Trophoblast cell (in vitro differentiated cells and primary cell): ENCODE data around the gene AIG1.

Source experiments
- DNase-seq, 2 donors: peaks; one replicate each; pipeline ENCODE4 v3.0.0-alpha.2; 2016
- H2AFZ ChIP-seq: 2 replicates; pipeline ENCODE4 v1.6.1; 2013; ENCODE audit warnings: low read length, moderate library complexity, mild to moderate bottlenecking; ENCODE audit not compliant: insufficient read depth, poor library complexity
- H2AK5ac ChIP-seq: 2 replicates; pipeline ENCODE4 v1.6.1; 2013; ENCODE audit warnings: mild to moderate bottlenecking, low read length
- H2BK120ac ChIP-seq: 2 replicates; pipeline ENCODE4 v1.6.1; 2013; ENCODE audit warnings: low read length, mild to moderate bottlenecking, moderate library complexity; ENCODE audit not compliant: insufficient read depth, poor library complexity
- H2BK12ac ChIP-seq: 2 replicates; pipeline ENCODE4 v1.6.1; 2013; ENCODE audit warnings: mild to moderate bottlenecking, low read length, moderate library complexity
- H2BK5ac ChIP-seq: 2 replicates; pipeline ENCODE4 v1.6.1; 2013; ENCODE audit warnings: low read length, low read depth, moderate library complexity, mild to moderate bottlenecking; ENCODE audit not compliant: poor library complexity
- H3K14ac ChIP-seq: 2 replicates; pipeline ENCODE4 v1.6.1; 2013; ENCODE audit warnings: mild to moderate bottlenecking, low read length
- H3K18ac ChIP-seq: 2 replicates; pipeline ENCODE4 v1.6.1; 2013; ENCODE audit warnings: mild to moderate bottlenecking, low read length
- H3K23ac ChIP-seq: 2 replicates; pipeline ENCODE4 v1.6.1; 2013; ENCODE audit warnings: low read length
- H3K27ac ChIP-seq: 2 replicates; pipeline ENCODE4 v1.5.1; 2013; ENCODE audit warnings: low read depth, mild to moderate bottlenecking, inconsistent platforms, low read length, moderate library complexity
- H3K27me3 ChIP-seq: 2 replicates; pipeline ENCODE4 v1.6.1; 2013; ENCODE audit warnings: inconsistent platforms, mild to moderate bottlenecking, low read length, moderate library complexity; ENCODE audit not compliant: insufficient read depth
- H3K36me3 ChIP-seq, 2 experiments: 1 replicate in 1 of 2; 2 replicates in 1 of 2; pipeline ENCODE4 v1.6.1; 2013; ENCODE audit warnings: low read length in 2 of 2, mild to moderate bottlenecking in 2 of 2, moderate library complexity in 1 of 2; ENCODE audit not compliant: insufficient read depth in 2 of 2, control insufficient read depth in 1 of 2
- H3K4ac ChIP-seq: 2 replicates; pipeline ENCODE4 v1.6.1; 2013; ENCODE audit warnings: low read depth, mild to moderate bottlenecking, low read length, moderate library complexity
- H3K4me1 ChIP-seq, 2 experiments: 1 replicate in 1 of 2; 2 replicates in 1 of 2; pipeline ENCODE4 v1.6.1; 2013; ENCODE audit warnings: low read length in 2 of 2, mild to moderate bottlenecking in 2 of 2, moderate library complexity in 1 of 2; ENCODE audit not compliant: insufficient read depth in 2 of 2, control insufficient read depth in 1 of 2
- H3K4me2 ChIP-seq: 2 replicates; pipeline ENCODE4 v1.6.1; 2013; ENCODE audit warnings: inconsistent platforms, mild to moderate bottlenecking, low read length, moderate library complexity
- H3K4me3 ChIP-seq: 2 replicates; pipeline ENCODE4 v1.5.1; 2013; ENCODE audit warnings: mild to moderate bottlenecking, low read depth, low read length, inconsistent platforms
- H3K79me1 ChIP-seq: one replicate; pipeline ENCODE4 v1.6.1; 2013; ENCODE audit warnings: low read length
- H3K79me2 ChIP-seq: 2 replicates; pipeline ENCODE4 v1.6.1; 2013; ENCODE audit warnings: low read length, mild to moderate bottlenecking; ENCODE audit not compliant: control insufficient read depth, insufficient read depth, poor library complexity
- H3K9ac ChIP-seq: 2 replicates; pipeline ENCODE4 v1.6.1; 2013; ENCODE audit warnings: mild to moderate bottlenecking, low read length
- H3K9me3 ChIP-seq: 2 replicates; pipeline ENCODE4 v1.6.1; 2013; ENCODE audit warnings: low read depth, mild to moderate bottlenecking, control low read depth, inconsistent platforms, low read length; ENCODE audit not compliant: insufficient read depth
- H4K12ac ChIP-seq: 2 replicates; pipeline ENCODE4 v1.6.1; 2013; ENCODE audit warnings: low read depth, mild to moderate bottlenecking, low read length, moderate library complexity
- H4K8ac ChIP-seq: 2 replicates; pipeline ENCODE4 v1.6.1; 2013; ENCODE audit warnings: low read depth, mild to moderate bottlenecking, low read length, moderate library complexity
- H4K91ac ChIP-seq: one replicate; pipeline ENCODE4 v1.6.1; 2013; ENCODE audit warnings: low read depth, mild to moderate bottlenecking, low read length, moderate library complexity
- WGBS: extraction: QIAGEN DNeasy Blood & Tissue Kit; methylation state at CpG from one replicate; pipeline ENCODE4 v1.1.7; 2013; ENCODE audit warnings: missing lambda C conversion rate; ENCODE audit not compliant: insufficient read length, insufficient coverage; ENCODE audit errors: extremely low coverage; 5-methylcytosine and 5-hydroxymethylcytosine counted together

The AIG1 gene

DNA sequence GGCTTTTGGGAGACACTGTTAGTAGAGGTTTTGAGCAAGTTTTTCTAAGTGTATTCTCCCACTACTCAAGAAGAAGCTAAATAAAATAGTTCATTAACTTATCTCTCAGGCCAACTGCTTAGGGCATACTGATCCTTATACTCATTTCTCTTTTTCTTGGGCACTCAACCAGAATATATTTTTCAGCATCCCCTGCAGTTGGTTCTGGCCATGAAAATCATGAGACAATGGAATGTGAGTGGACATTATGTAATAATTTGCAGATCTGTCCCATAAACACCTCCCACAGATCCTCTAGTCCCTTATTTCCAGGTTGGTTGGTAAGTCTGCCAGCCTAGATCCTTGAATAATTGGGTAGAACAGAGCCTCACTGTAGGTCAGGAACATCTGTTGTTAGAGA, 136.7 kb downstream of the AIG1 start:
- H3K27me3 ChIP-seq: no peaks in the 10 kb centered on the region
- H3K79me1 ChIP-seq: no peaks in the 10 kb centered on the region
- no peak overlapping the region for H2BK5ac ChIP-seq
- no peak overlapping the region for H3K23ac ChIP-seq
- H3K4ac ChIP-seq: no peak overlapping the region
- no peak overlapping the region for H4K91ac ChIP-seq
- H2AK5ac ChIP-seq: no peak overlapping the region
- H3K4me2 ChIP-seq: no peak overlapping the region
- no peak overlapping the region for H4K12ac ChIP-seq
- no peak overlapping the region for H3K27ac ChIP-seq
- no peak overlapping the region for H3K4me3 ChIP-seq
- H4K8ac ChIP-seq: no peak overlapping the region
- H3K9ac ChIP-seq: no peak overlapping the region
- no peaks in the 10 kb centered on the region for H3K4me1 ChIP-seq
- H2BK12ac ChIP-seq: no peak overlapping the region
- H3K79me2 ChIP-seq: no peaks in the 10 kb centered on the region
- H3K14ac ChIP-seq: no peak overlapping the region
- no peak overlapping the region for H2AFZ ChIP-seq
- H3K36me3 ChIP-seq: no peaks in the 10 kb centered on the region
- peaks cover 2% of the 10 kb centered on the region for H3K9me3 ChIP-seq
- no peak overlapping the region for H3K18ac ChIP-seq
- no peak for DNase-seq
- H2BK120ac ChIP-seq: no peak overlapping the region

GRCh38 chr6:143198312-143198711, 137.6 kb downstream of the AIG1 start:
- H2BK12ac ChIP-seq: no peak overlapping the region
- no peaks in the 10 kb centered on the region for H3K79me2 ChIP-seq
- no peak overlapping the region for H3K14ac ChIP-seq
- no peak overlapping the region for H3K4me2 ChIP-seq
- WGBS: no CpG with 5 or more reads among the region's 5 CpGs
- H3K4ac ChIP-seq: no peak overlapping the region
- no peaks in the 10 kb centered on the region for H3K27me3 ChIP-seq
- H4K8ac ChIP-seq: no peak overlapping the region
- H2AFZ ChIP-seq: no peak overlapping the region
- no peak overlapping the region for H3K9ac ChIP-seq
- no peak overlapping the region for H2BK120ac ChIP-seq
- H3K36me3 ChIP-seq: no peaks in the 10 kb centered on the region
- H3K4me1 ChIP-seq: no peaks in the 10 kb centered on the region
- no peak overlapping the region for H2BK5ac ChIP-seq
- H3K27ac ChIP-seq: no peak overlapping the region
- no peak overlapping the region for H3K4me3 ChIP-seq
- peaks cover 2% of the 10 kb centered on the region for H3K9me3 ChIP-seq
- H2AK5ac ChIP-seq: no peak overlapping the region
- no peak overlapping the region for H4K12ac ChIP-seq
- no peak overlapping the region for H3K23ac ChIP-seq
- no peaks in the 10 kb centered on the region for H3K79me1 ChIP-seq
- no peak for DNase-seq
- H3K18ac ChIP-seq: no peak overlapping the region
- no peak overlapping the region for H4K91ac ChIP-seq

- H3K23ac ChIP-seq: no peak overlapping the region
- H2BK12ac ChIP-seq: no peak overlapping the region
- no peak overlapping the region for H2BK120ac ChIP-seq
- no peak overlapping the region for H4K8ac ChIP-seq
- peaks cover 0 to 2% of the 10 kb centered on the region in 2 experiments for H3K36me3 ChIP-seq
- no peak overlapping the region for H3K18ac ChIP-seq
- no peak overlapping the region for H3K4ac ChIP-seq
- no peak overlapping the region for H2AFZ ChIP-seq
- no peaks in the 10 kb centered on the region for H3K79me2 ChIP-seq
- no peak overlapping the region for H3K27ac ChIP-seq
- no peaks in the 10 kb centered on the region for H3K4me1 ChIP-seq
- H3K4me3 ChIP-seq: no peak overlapping the region
- H3K9me3 ChIP-seq: peaks cover 4% of the 10 kb centered on the region
- H3K79me1 ChIP-seq: no peaks in the 10 kb centered on the region
- H2AK5ac ChIP-seq: no peak overlapping the region
- no peak overlapping the region for H4K12ac ChIP-seq
- no peaks in the 10 kb centered on the region for H3K27me3 ChIP-seq
- no peak overlapping the region for H4K91ac ChIP-seq
- no peak for DNase-seq
- 100% methylated on average over 1 of the region's 1 CpG for WGBS
- no peak overlapping the region for H3K14ac ChIP-seq
- H2BK5ac ChIP-seq: no peak overlapping the region
- no peak overlapping the region for H3K4me2 ChIP-seq
- no peak overlapping the region for H3K9ac ChIP-seq
These were observed 138.6 kb downstream of the AIG1 start for GRCh38 chr6:143199291-143199690.

GRCh38 chr6:143200167-143200770, 139.6 kb downstream of the AIG1 start:
- Histone ChIP-seq H2AFZ (no peak overlapping the region), H3K79me1 (no peaks in the 10 kb centered on the region), H3K9ac (no peak overlapping the region), H3K23ac (no peak overlapping the region), H2BK12ac (no peak overlapping the region), H2BK120ac (no peak overlapping the region), H3K4ac (no peak overlapping the region), H3K4me2 (no peak overlapping the region), H4K91ac (no peak overlapping the region), H3K4me3 (no peak overlapping the region), H3K27me3 (no peaks in the 10 kb centered on the region), H3K36me3 (peaks cover 0 to 2% of the 10 kb centered on the region in 2 experiments), H3K9me3 (peaks cover 3% of the 10 kb centered on the region), H4K12ac (no peak overlapping the region), H4K8ac (no peak overlapping the region), H3K4me1 (no peaks in the 10 kb centered on the region), H3K79me2 (no peaks in the 10 kb centered on the region), H2AK5ac (no peak overlapping the region), H2BK5ac (no peak overlapping the region), H3K27ac (no peak overlapping the region), H3K14ac (no peak overlapping the region), H3K18ac (no peak overlapping the region)
- peak in 1 of 2 donors; percentile 13 for DNase-seq
- no CpG with 5 or more reads among the region's 6 CpGs for WGBS
